Measurements from ENCODE around the gene AFDN.

DNA sequence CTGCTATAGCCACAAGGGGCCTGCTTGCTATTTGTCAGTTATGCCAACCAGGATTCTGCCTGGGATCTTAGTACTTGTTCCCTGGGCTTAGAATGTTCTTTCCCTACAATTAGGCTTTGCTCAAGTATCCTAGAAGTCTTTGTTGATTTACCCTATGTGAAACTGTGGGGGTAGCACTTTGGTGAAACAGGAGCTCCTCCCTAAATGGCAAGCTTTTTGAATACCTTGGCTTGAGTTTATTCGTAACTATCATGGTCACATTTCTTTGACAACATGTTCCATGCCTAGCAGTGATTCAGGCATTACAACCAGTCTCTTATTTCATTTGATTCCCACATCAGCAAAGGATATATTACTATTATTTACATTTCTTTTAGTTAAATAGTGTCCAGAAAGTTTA is 21.2 kb downstream of the AFDN start:
- no peak for TF ChIP-seq POLR2A (IDR thresholded peaks at IDR 0.05)
- TF ChIP-seq CTCF (IDR thresholded peaks at IDR 0.05): no peak
